Neuronal stem cell (in vitro differentiated cells): ENCODE measurements around the gene SEC23A.
"Not testable (repeated sequence)": the region's sequence is repeated elsewhere in the genome, so short reads cannot be mapped to it uniquely, and the experiment has no call there.

Experiments
- DNase-seq: peaks from one replicate; pipeline ENCODE4 v3.0.0-alpha.2; 2013; ENCODE audit warnings: low spot score
- H2AFZ ChIP-seq: one replicate; pipeline ENCODE4 v1.6.1; 2013; ENCODE audit warnings: mild to moderate bottlenecking, low read length, inconsistent platforms
- H2AK5ac ChIP-seq: 2 replicates; pipeline ENCODE4 v1.6.1; 2013; ENCODE audit warnings: low read depth, mild to moderate bottlenecking, inconsistent platforms, low read length, moderate library complexity, mixed read lengths
- H2BK120ac ChIP-seq: 2 replicates; pipeline ENCODE4 v1.6.1; 2013; ENCODE audit warnings: low read depth, mild to moderate bottlenecking, inconsistent platforms, low read length, moderate library complexity, mixed read lengths
- H2BK12ac ChIP-seq: one replicate; pipeline ENCODE4 v1.6.1; 2013; ENCODE audit warnings: low read length, inconsistent platforms
- H2BK15ac ChIP-seq: 2 replicates; pipeline ENCODE4 v1.6.1; 2013; ENCODE audit warnings: mild to moderate bottlenecking, low read length, inconsistent platforms, mixed read lengths
- H2BK5ac ChIP-seq: one replicate; pipeline ENCODE4 v1.6.1; 2013; ENCODE audit warnings: inconsistent platforms, mild to moderate bottlenecking, low read length, moderate library complexity
- H3K14ac ChIP-seq: one replicate; pipeline ENCODE4 v1.6.1; 2013; ENCODE audit warnings: low read length, inconsistent platforms
- H3K18ac ChIP-seq: 2 replicates; pipeline ENCODE4 v1.6.1; 2013; ENCODE audit warnings: low read length, inconsistent platforms
- H3K23ac ChIP-seq: 2 replicates; pipeline ENCODE4 v1.6.1; 2013; ENCODE audit warnings: low read depth, mild to moderate bottlenecking, mixed read lengths, low read length, inconsistent platforms; ENCODE audit not compliant: poor library complexity
- H3K27ac ChIP-seq: replicated peaks from 3 replicates; pipeline ENCODE4 v1.5.1; 2013; ENCODE audit warnings: low read length, inconsistent platforms
- H3K27me3 ChIP-seq, 3 experiments: 2 replicates each; pipeline ENCODE4 v1.6.1; 2013; ENCODE audit warnings: low read length in 3 of 3, mild to moderate bottlenecking in 2 of 3, inconsistent platforms in 1 of 3, low read depth in 1 of 3, mixed read lengths in 1 of 3, moderate library complexity in 1 of 3; ENCODE audit not compliant: control insufficient read depth in 3 of 3, insufficient read depth in 3 of 3
- H3K36me3 ChIP-seq, 2 donors: replicated peaks in 1 of 2; 2 replicates each; pipeline ENCODE4 v1.6.1; 2013; ENCODE audit warnings: low read length in 2 of 2; ENCODE audit not compliant: control insufficient read depth in 2 of 2, insufficient read depth in 2 of 2
- H3K4ac ChIP-seq: 2 replicates; pipeline ENCODE4 v1.6.1; 2013; ENCODE audit warnings: inconsistent platforms, mild to moderate bottlenecking, low read length, moderate library complexity
- H3K4me1 ChIP-seq, 2 donors: 1 replicate in 1 of 2; 2 replicates in 1 of 2; pipeline ENCODE4 v1.6.1; 2013; ENCODE audit warnings: low read length in 2 of 2, low read depth in 1 of 2; ENCODE audit not compliant: control insufficient read depth in 2 of 2, insufficient read depth in 1 of 2
- H3K4me2 ChIP-seq: one replicate; pipeline ENCODE4 v1.6.1; 2013; ENCODE audit warnings: mild to moderate bottlenecking, low read length, inconsistent platforms; ENCODE audit not compliant: insufficient read depth, poor library complexity, severe bottlenecking
- H3K4me3 ChIP-seq, 2 donors: 2 replicates each; pipeline ENCODE4 v1.5.1; 2013; ENCODE audit warnings: low read length in 2 of 2, mild to moderate bottlenecking in 2 of 2, inconsistent platforms in 1 of 2, moderate library complexity in 1 of 2
- H3K79me1 ChIP-seq: one replicate; pipeline ENCODE4 v1.6.1; 2013; ENCODE audit warnings: low read depth, mild to moderate bottlenecking, inconsistent platforms, low read length, moderate library complexity
- H3K9ac ChIP-seq: one replicate; pipeline ENCODE4 v1.6.1; 2013; ENCODE audit warnings: mild to moderate bottlenecking, low read depth, low read length, inconsistent platforms; ENCODE audit not compliant: poor library complexity
- H3K9me3 ChIP-seq, 2 donors: replicated peaks in 1 of 2; 2 replicates each; pipeline versions ENCODE3 to v1.6.1; 2013; ENCODE audit warnings: low read length in 2 of 2, mild to moderate bottlenecking in 2 of 2, inconsistent platforms in 1 of 2, low read depth in 1 of 2, mixed read lengths in 1 of 2, moderate library complexity in 1 of 2; ENCODE audit not compliant: control insufficient read depth in 2 of 2, insufficient read depth in 1 of 2
- H4K8ac ChIP-seq: one replicate; pipeline ENCODE4 v1.6.1; 2013; ENCODE audit warnings: low read depth, mild to moderate bottlenecking, inconsistent platforms, low read length, moderate library complexity
- H4K91ac ChIP-seq: one replicate; pipeline ENCODE4 v1.6.1; 2013; ENCODE audit warnings: low read length, low read depth, mild to moderate bottlenecking, inconsistent platforms; ENCODE audit not compliant: poor library complexity
- WGBS, 2 donors: extraction: QIAGEN DNeasy Blood & Tissue Kit; methylation state at CpG; one replicate each; pipeline ENCODE4 v1.1.7; 2013; ENCODE audit warnings: missing lambda C conversion rate in 2 of 2, mixed read lengths in 1 of 2; ENCODE audit not compliant: insufficient read length in 2 of 2, insufficient replicate concordance in 1 of 2; ENCODE audit errors: extremely low coverage in 2 of 2; 5-methylcytosine and 5-hydroxymethylcytosine counted together

The SEC23A gene

GRCh38 chr14:39102265-39102968, 618 bp downstream of the SEC23A start:
- Histone ChIP-seq H3K4ac (peak overlapping the region; percentile 93), H2BK120ac (peak overlapping the region; percentile 91), H4K91ac (peak overlapping the region; percentile 92), H3K9me3 (no peaks in the 10 kb centered on the region), H3K4me3 (peak overlapping the region; percentile 62 to 90), H3K4me2 (peak overlapping the region; percentile 66), H3K27ac (peak overlapping the region; percentile 81), H2BK5ac (peak overlapping the region; percentile 94), H3K4me1 (peaks cover 0 to 9% of the 10 kb centered on the region in 2 donors), H2AK5ac (peak overlapping the region; percentile 37), H2AFZ (peak overlapping the region; percentile 93), H3K18ac (peak overlapping the region; percentile 96), H3K79me1 (peaks cover 1% of the 10 kb centered on the region), H3K14ac (peak overlapping the region; percentile 89), H4K8ac (peak overlapping the region; percentile 43), H3K27me3 (no peaks in the 10 kb centered on the region), H2BK15ac (peak overlapping the region; percentile 67), H3K36me3 (peaks cover 0 to 7% of the 10 kb centered on the region in 2 donors), H3K23ac (peak overlapping the region; percentile 99), H3K9ac (peak overlapping the region; percentile 94), H2BK12ac (peak overlapping the region; percentile 84)
- DNase-seq: no peak
- WGBS, 2 donors: no CpG with 5 or more reads among the region's 23 CpGs

- H3K9ac ChIP-seq: no peak overlapping the region
- H2BK12ac ChIP-seq: no peak overlapping the region
- no peak overlapping the region for H2AK5ac ChIP-seq
- H3K18ac ChIP-seq: no peak overlapping the region
- no peak overlapping the region for H3K23ac ChIP-seq
- H3K4ac ChIP-seq: no peak overlapping the region
- H2AFZ ChIP-seq: no peak overlapping the region
- H3K27ac ChIP-seq: no peak overlapping the region
- H3K27me3 ChIP-seq: no peaks in the 10 kb centered on the region
- H3K79me1 ChIP-seq: peaks cover 1% of the 10 kb centered on the region
- no peak overlapping the region for H2BK120ac ChIP-seq
- H3K36me3 ChIP-seq: peaks cover 0 to 22% of the 10 kb centered on the region in 2 donors
- no peaks in the 10 kb centered on the region for H3K9me3 ChIP-seq
- H2BK15ac ChIP-seq: no peak overlapping the region
- no peak overlapping the region for H4K8ac ChIP-seq
- H2BK5ac ChIP-seq: no peak overlapping the region
- no peak for DNase-seq
- no peak overlapping the region for H3K4me2 ChIP-seq
- H3K4me3 ChIP-seq: no peak overlapping the region
- no peak overlapping the region for H3K14ac ChIP-seq
- H4K91ac ChIP-seq: no peak overlapping the region
- H3K4me1 ChIP-seq: peaks cover 1 to 11% of the 10 kb centered on the region in 2 donors
Measured at GRCh38 chr14:39099748-39100147, 3.3 kb downstream of the SEC23A start.

- not testable (repeated sequence) for H3K79me1 ChIP-seq, H3K4me3 ChIP-seq, H3K9ac ChIP-seq, H2BK120ac ChIP-seq, H3K9me3 ChIP-seq, H3K4me2 ChIP-seq, H3K4me1 ChIP-seq, H3K14ac ChIP-seq, H2AK5ac ChIP-seq, H3K27ac ChIP-seq, H3K4ac ChIP-seq, H3K23ac ChIP-seq, H3K27me3 ChIP-seq, H2BK15ac ChIP-seq, DNase-seq, H4K8ac ChIP-seq, H2BK12ac ChIP-seq, H2AFZ ChIP-seq, H2BK5ac ChIP-seq, H3K18ac ChIP-seq, H4K91ac ChIP-seq
- peaks cover 0 to 27% of the 10 kb centered on the region in 2 donors for H3K36me3 ChIP-seq
- no CpG with 5 or more reads among the region's 10 CpGs for WGBS, 2 donors
Measured at GRCh38 chr14:39099215-39099614, 3.8 kb downstream of the SEC23A start.

DNA sequence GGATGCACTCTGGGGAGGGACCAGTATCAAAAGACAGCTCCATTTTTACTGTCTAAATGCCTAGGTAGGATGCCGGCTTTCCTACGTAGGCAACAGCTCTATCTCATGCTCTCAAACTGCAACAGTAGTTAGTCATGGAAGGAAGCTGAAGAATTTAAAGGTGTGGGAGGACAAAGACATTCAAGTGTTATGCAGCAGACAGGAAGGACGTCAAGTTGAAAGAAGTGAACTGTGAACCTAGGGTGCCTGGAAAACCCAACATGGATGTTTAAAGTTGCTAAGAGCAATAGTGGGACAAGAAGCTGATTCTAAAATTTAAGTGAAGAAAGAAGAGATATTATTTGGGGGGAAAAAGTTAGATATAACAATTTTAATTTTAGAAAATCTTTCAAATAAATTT, 5.9 kb downstream of the SEC23A start:
- H2BK5ac ChIP-seq: no peak overlapping the region
- no peak overlapping the region for H2AFZ ChIP-seq
- H3K79me1 ChIP-seq: no peaks in the 10 kb centered on the region
- no peak overlapping the region for H2BK12ac ChIP-seq
- H3K27me3 ChIP-seq: no peaks in the 10 kb centered on the region
- H3K23ac ChIP-seq: no peak overlapping the region
- H4K91ac ChIP-seq: no peak overlapping the region
- no peak overlapping the region for H3K14ac ChIP-seq
- H3K27ac ChIP-seq: no peak overlapping the region
- no peak overlapping the region for H3K4me2 ChIP-seq
- no peak overlapping the region for H2BK120ac ChIP-seq
- no peak overlapping the region for H3K18ac ChIP-seq
- H3K36me3 ChIP-seq: peaks cover 2 to 45% of the 10 kb centered on the region in 2 donors
- no peak overlapping the region for H2AK5ac ChIP-seq
- H3K4ac ChIP-seq: no peak overlapping the region
- no peak overlapping the region for H4K8ac ChIP-seq
- WGBS, 2 donors: no CpG with 5 or more reads among the region's 3 CpGs
- DNase-seq: no peak
- H3K4me1 ChIP-seq: peaks cover 1 to 2% of the 10 kb centered on the region in 2 donors
- H3K9ac ChIP-seq: no peak overlapping the region
- no peak overlapping the region for H2BK15ac ChIP-seq
- no peak overlapping the region for H3K4me3 ChIP-seq
- H3K9me3 ChIP-seq: no peaks in the 10 kb centered on the region
